ENCODE measurements around the gene CCNY.

DNA sequence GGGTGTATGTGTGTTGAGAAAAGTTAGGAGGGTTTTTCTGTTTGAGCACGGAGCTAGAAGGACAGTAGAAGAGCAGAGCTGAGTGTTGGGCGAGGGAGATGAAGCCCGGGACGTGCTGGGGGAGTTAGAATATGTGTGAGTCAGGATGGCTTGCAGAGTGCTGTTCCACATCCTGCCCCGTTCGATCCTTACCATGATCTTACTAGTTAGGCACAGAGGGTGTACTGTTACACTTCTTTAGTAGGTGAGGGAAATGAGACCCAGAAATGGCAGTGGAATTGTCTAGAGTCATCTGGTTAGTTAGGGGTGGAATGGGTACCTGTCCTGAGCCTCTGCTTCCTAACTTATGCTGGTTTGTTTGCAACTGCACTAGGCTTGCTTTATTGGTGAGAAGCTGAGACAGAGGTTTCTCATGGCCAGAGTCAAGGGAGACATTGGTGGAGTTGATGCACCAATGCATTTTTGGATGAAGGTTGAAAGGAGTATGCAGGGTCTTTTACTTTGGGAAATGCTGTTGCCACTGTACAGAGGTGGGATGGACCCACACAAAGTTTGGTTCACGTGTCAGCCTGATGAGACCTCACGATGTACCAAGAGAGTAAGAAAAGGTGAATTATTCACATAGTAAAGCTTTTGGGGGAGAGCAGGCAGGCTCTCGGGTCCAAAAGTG is 42.4 kb downstream of the CCNY start:
- TF ChIP-seq CTCF (IDR thresholded peaks at IDR 0.05; ENCODE audit: insufficient read depth, low read depth, low read length) (no peak), EZH2 (IDR thresholded peaks at IDR 0.05; ENCODE audit: insufficient read depth, low read length) (no peak)

All from astrocyte (in vitro differentiated cells and primary cell).